Bronchial epithelial cell (primary cell): Measurements from ENCODE around the gene HMGB1. TPM values are rescaled to one million over a fixed set of nuclear protein-coding genes. Genes with fewer than 3 reads are reported as not detected.

Source experiments
- DNase-seq: peaks from one replicate; pipeline ENCODE4 v3.0.0-alpha.2; 2010; ENCODE audit warnings: low read depth
- FAIRE-seq: peaks from 2 replicates; lab custom pipeline; 2011; peaks lifted over from hg19 to GRCh38; lab: Jason Lieb, UNC
- H3K27me3 ChIP-seq: 2 replicates; pipeline ENCODE4 v1.5.1; 2011; ENCODE audit warnings: low read length; ENCODE audit not compliant: control insufficient read depth, insufficient read depth
- H3K36me3 ChIP-seq: 2 replicates; pipeline ENCODE4 v1.5.1; 2011; ENCODE audit warnings: low read length; ENCODE audit not compliant: control insufficient read depth, insufficient read depth
- H3K4me3 ChIP-seq: 2 replicates; pipeline ENCODE4 v1.5.1; 2011; ENCODE audit warnings: mild to moderate bottlenecking, low read depth, low read length, control low read depth
- total RNA-seq: library from RNA; depleted of rRNA; stranded (reverse); fragments of >200 nt; gene quantifications from 2 replicates; pipeline ENCODE4 v1.2.1, GENCODE V29; 2014
- TF ChIP-seq, protein P1 (sequence below): IDR thresholded peaks from 2 replicates; pipeline ENCODE4 v1.5.1; 2011; ENCODE audit warnings: mild to moderate bottlenecking, moderate library complexity, low read length, control low read depth, inconsistent platforms; ENCODE audit not compliant: insufficient read depth, severe bottlenecking

The HMGB1 gene
- total RNA-seq, 1 donor from 2014 or later = 72.4 TPM

GRCh38 chr13:30435911-30436451 is 29.8 kb downstream of the HMGB1 start:
- no peak for FAIRE-seq
- no peak overlapping the region for H3K4me3 ChIP-seq
- H3K27me3 ChIP-seq = no peaks in the 10 kb centered on the region
- no peaks in the 10 kb centered on the region for H3K36me3 ChIP-seq
- TF ChIP-seq, protein P1, sequence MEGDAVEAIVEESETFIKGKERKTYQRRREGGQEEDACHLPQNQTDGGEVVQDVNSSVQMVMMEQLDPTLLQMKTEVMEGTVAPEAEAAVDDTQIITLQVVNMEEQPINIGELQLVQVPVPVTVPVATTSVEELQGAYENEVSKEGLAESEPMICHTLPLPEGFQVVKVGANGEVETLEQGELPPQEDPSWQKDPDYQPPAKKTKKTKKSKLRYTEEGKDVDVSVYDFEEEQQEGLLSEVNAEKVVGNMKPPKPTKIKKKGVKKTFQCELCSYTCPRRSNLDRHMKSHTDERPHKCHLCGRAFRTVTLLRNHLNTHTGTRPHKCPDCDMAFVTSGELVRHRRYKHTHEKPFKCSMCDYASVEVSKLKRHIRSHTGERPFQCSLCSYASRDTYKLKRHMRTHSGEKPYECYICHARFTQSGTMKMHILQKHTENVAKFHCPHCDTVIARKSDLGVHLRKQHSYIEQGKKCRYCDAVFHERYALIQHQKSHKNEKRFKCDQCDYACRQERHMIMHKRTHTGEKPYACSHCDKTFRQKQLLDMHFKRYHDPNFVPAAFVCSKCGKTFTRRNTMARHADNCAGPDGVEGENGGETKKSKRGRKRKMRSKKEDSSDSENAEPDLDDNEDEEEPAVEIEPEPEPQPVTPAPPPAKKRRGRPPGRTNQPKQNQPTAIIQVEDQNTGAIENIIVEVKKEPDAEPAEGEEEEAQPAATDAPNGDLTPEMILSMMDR = no peak
- DNase-seq = no peak

DNA sequence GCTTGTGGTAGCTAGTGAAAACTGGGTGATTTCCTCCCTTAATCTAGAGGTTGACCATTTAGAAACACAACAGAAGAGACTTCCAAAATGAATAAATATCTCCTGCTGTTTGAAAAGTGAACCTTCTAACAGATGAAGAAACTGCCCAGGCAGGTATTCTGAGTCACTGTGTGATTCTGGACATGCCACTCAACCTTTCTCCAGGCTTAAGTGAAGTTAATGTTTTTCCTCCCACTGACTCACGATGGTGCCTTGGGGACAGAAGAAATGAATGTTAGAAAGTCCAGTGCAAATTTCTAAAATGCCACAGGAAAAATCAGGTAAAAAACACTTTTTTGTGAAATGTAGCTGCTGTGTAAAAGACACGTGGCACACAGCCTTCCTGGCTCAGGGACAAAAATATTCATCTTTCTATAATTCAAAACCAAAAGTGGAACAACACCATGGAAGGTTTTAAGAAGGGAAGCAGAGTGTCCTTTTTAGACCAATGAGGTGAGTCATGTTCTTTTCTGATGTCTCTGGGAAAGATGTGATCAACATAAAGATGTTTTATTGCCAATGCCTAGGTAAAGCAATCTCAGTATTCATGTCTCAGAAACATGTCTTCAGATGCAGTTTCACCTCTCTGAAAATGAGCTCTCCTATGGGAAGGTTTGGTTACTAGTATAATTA is 34.3 kb downstream of the HMGB1 start:
- DNase-seq (peak; percentile 92), FAIRE-seq (no peak)
- H3K27me3 ChIP-seq = no peaks in the 10 kb centered on the region
- no peaks in the 10 kb centered on the region for H3K36me3 ChIP-seq
- H3K4me3 ChIP-seq = no peak overlapping the region
- TF ChIP-seq, protein P1 = no peak

DNA sequence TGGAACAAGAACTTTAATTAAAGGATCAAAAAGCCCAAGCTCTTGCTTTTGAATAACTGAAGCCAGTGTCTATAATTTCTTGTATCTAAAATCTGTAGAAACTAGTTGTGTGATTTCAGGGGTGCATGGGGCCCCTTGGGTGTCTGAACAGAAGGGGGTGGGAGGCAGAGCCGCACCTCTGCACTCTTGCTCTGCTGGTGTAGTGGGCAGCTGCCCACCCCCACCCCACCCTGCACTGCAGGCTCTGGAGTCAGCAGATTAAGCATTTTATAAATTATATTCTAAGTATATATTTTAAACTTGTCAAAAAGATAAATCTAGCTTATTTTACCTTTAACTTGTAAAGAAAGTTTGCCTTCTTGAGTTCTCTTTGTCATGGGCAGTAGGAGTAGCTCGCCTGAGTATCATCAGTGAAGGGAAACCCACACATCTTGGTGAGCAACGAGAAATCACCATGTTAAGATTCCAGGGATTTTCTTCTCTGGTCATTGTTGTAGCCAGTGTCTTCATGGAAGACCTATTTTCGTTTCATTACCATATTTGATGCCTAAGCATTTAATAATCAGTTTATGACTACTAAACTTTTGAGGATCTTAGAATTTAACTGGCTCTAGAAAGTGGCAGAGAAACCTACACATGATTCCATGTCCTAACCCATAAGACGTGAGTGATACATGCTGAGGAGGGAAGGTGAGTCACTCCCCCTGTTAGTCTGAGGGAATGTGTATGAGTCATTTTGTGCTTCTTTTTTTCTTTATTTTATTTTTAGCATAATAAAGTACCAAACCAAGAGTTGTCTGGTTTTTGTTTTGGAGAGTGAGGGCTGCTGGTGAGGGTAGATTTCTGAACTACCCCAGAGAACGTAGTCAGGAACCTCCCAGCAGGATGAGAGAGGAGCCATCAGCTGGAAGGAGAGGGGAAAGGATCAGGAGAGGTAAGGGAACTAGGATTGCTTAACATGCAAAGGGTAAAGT is 35.7 kb downstream of the HMGB1 start:
- DNase-seq = peak; percentile 94
- TF ChIP-seq, protein P1 = no peak
- H3K36me3 ChIP-seq = no peaks in the 10 kb centered on the region
- FAIRE-seq = no peak
- H3K4me3 ChIP-seq = no peak overlapping the region
- no peaks in the 10 kb centered on the region for H3K27me3 ChIP-seq

GRCh38 chr13:30429235-30429634 is 36.5 kb downstream of the HMGB1 start:
- TF ChIP-seq, protein P1 = no peak
- no peak for DNase-seq
- H3K27me3 ChIP-seq = no peaks in the 10 kb centered on the region
- no peak for FAIRE-seq
- H3K36me3 ChIP-seq = no peaks in the 10 kb centered on the region
- H3K4me3 ChIP-seq = no peak overlapping the region

GRCh38 chr13:30423891-30424290 is 41.8 kb downstream of the HMGB1 start:
- FAIRE-seq (no peak), DNase-seq (no peak)
- Histone ChIP-seq H3K36me3 (no peaks in the 10 kb centered on the region), H3K4me3 (no peak overlapping the region), H3K27me3 (no peaks in the 10 kb centered on the region)
- TF ChIP-seq, protein P1 = no peak
